ENCODE results near the gene SSRP1.

DNA sequence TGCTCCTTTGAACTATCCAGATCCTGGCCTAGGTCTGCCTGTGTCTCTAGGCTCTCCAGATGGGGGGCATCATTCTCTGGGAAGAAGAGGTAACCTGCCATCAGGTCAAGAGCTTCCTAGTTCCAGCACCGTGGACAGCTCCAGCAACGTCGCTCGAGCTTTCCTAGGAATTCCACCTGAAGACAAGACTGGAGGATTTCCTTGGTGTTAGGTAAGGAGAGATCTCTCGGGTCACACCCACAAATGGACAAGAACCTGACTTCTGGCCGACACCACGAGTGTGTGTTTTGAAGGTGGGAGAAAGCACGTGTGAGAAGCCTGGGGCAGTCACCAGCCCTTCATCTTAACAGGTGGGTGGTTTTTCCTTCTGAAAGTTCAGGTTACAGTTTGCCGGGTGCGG, 44.0 kb upstream of the SSRP1 start:
- TF ChIP-seq, protein P1, sequence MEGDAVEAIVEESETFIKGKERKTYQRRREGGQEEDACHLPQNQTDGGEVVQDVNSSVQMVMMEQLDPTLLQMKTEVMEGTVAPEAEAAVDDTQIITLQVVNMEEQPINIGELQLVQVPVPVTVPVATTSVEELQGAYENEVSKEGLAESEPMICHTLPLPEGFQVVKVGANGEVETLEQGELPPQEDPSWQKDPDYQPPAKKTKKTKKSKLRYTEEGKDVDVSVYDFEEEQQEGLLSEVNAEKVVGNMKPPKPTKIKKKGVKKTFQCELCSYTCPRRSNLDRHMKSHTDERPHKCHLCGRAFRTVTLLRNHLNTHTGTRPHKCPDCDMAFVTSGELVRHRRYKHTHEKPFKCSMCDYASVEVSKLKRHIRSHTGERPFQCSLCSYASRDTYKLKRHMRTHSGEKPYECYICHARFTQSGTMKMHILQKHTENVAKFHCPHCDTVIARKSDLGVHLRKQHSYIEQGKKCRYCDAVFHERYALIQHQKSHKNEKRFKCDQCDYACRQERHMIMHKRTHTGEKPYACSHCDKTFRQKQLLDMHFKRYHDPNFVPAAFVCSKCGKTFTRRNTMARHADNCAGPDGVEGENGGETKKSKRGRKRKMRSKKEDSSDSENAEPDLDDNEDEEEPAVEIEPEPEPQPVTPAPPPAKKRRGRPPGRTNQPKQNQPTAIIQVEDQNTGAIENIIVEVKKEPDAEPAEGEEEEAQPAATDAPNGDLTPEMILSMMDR (IDR thresholded peaks at IDR 0.05) = no peak
- no peak for TF ChIP-seq POLR2A (IDR thresholded peaks at IDR 0.05)
